ENCODE data around the gene TSPYL1. TPM values are rescaled to one million over a fixed set of nuclear protein-coding genes. Genes with fewer than 3 reads are reported as not detected.

Gene TSPYL1
- total RNA-seq, 1 donor from 2014 or later, result 64.0 TPM

DNA sequence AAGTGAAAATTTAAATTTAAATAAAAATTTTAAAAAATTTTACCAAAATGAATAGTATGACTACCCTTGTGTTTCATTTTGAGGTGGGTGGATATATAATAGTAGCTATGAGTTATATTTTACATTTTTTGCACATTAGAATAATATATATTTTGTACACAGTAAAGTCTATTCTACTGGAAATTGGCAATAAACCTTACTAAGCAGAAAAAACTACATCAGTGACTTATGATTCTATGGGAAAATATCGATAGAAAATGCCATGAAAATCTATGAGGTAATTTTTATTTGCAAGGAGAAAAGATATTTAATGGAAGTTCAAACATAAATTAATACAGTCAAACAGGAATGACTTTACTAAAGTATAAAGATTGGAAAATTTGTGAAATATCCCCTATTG is 23.0 kb downstream of the TSPYL1 start:
- DNase-seq, result no peak

DNA sequence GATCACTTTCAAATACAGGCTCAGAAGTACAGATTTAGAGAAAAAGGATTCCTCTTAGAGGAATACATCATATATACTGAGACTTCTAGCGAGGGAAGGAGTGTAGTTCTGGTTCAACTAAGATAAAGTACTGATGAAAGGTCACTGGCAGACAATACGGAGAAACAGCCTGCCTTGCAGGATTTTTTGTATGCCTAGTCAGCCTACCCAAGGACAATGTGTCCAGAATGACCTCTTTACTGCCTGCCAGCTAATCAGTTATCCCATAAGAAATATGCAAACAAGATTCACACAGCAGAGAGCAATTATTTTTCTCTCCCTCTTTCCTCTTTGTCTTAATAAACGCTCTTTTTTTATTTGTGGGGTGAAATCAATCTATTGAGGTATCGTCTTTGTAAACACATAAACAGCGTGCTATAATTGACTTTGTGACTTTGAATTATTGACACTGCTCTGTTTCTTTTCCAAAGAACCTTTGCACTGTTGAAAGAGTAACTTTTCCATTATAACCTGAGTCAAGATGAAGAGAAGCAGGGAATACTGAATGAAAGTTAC is 24.4 kb downstream of the TSPYL1 start:
- DNase-seq, result peak; percentile 26

DNA sequence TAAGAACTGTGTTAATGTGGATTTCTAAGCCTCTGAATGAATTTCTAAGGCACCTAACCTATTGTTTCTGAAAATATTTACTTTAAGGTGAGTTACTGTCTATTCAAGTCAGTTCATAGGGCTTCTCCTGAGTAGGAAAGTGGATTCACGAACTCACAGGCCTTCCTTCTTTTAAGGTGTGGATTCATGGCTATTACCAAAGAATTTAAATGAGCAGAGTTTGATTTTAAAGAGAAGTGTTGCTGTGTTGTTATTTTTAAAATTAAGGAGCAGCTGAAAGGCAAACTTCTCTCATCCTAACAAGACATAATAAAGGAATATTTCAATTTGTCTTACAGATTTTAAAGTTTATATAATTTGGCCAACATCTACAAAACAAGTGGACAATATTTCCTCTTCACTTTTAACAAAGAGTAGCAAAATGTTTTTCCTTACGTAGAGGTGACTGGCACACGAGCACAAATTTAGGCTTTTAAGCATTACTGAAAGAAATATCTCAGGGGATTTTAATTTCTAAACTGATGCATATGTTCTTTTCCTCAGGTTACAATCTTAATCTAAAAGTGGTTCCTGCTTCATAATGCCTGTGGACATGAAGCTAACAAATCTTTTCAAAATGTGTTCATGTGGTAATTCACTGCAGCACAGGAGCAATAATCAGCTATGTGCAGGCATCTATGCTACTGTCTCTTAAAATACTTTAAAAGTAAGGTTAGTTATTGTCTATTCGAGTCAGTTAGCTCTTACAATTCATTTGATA is 25.3 kb downstream of the TSPYL1 start:
- DNase-seq, result no peak

DNA sequence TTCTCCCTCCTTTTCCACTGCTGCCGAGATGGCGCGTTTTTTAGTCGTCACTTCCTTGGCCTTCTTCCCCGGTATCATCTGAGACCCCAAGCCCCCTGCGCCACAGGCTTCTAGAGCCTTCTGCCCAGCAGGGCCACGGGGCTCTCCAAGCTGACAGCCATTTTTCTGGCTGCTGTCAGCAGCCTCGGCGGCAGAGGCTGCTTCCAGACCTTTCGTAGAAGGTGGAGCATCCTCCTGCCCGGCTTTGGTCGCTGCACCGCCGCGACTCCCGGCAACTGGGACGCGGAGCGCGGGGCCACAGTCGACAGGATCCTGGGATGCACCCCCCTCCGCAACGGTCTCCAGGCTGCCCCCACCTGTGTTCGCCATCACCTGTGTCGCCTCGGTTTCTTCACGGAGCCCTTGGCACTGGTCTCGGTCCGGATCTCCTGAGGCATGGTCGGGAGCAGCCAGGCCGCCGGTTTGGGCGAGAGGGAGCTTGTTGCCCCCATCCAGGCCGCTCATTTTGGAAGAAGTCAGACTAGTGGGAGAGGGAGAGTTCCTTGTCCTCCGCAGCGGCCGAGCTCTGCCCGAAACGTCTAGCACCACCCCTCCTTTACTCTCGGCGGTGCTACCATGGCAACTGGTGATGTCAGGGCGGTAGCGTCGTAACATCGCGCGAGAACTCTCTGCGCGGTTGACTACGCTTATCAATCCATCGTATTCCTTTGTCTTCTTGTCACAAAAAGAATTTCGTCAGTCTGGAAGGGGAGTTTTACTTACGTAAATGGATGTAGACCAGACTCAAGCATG is 26.0 kb downstream of the TSPYL1 start, which contains the start of gene TSPYL4:
Gene TSPYL4, minus strand, starts transcription at position 571 of the 792 bp plus-strand sequence. Its CDS starts 67 bp downstream, at position 504.
- peak; percentile 99 for DNase-seq

DNA sequence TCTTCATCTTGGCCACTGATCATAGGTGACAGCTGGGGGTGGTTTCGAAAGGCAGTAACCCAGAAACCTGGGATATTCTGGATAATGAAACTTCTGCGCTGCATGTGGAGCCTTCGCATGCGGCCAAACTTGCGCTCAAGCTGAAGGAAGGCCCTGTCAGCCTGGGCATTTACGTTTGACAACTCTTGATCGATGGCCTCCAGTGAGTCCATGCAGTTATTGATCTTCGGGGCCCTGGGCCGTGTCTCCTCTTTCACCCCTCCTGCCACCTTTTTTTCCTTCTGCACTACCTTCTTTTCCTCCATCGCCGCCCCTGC is 26.6 kb downstream of the TSPYL1 start:
- DNase-seq, result no peak

DNA sequence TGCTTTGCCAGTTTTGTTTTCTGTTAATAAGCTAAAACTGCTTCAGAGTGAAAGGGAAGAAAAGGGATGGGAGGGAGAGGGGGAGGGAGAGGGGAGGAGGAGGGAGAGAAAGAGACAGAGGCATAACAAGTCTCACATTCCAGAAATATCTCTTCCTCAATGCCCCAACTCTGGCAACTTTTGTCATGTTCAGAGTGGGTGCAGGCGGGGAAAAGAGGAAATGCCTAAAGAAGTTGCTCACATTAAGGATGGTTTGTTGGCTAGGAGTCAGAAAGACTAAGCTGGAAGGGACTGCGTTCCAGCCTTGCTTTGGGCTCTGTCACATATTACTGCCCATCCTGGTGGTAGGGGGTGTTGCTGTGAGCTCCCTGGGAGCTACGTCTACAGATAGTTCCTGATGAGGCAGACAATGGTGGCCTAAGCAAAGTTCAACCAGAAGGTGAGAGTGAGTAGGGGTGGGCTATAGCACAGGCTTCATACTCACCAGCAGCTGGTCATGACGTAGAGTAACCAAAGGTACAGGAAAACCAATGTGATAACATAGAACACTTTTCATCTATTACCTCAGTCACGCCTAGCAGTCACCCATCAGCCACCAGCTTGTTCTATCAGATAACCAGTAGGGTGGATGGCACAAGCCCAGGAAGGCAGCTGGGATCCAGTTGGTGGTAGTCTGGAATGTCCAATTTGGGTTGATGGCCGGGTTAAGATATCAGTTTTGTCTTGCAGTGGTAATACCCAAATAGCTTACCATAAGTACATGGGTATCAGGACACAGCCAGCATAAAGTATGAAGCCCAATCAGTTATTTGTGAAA is 28.0 kb downstream of the TSPYL1 start:
- peak; percentile 77 for DNase-seq

DNA sequence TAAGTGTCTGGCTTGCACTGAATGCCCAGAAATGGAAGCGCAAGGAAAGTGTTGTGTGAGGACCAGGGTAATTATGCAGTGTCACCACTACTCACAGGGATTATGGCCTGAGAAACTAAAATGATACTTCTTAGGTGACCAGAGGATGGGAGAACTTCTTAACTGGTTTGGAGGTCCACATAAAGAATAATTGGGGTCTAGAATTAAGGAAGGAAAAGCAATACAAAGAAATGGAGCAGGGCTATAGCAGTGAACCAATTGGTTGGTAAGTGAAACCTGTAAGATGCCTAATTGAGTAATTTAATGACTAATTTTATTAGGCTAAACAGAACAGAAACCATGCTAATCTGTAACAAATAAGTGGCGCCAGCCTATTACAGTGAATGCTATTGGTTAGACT is 31.2 kb downstream of the TSPYL1 start:
- no peak for DNase-seq

DNA sequence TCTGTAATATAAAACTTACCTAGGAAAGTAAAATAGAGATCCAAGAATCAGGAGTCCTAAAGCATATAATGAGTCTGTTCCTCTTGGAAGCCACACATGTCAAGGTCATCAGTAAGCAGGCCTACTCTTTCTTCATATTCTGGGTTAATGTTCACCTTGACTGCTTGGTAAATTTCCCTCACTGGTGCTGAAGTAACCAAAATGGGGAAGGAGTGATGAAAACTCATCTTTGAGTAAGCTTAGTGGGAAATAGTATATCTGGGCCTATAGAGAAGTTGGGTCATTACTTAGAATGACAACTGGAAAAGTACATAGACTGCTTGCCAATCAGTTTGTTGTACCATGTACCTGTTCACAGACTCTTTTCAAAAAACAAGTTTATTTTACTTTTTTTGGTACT is 32.4 kb downstream of the TSPYL1 start:
- no peak for DNase-seq

DNA sequence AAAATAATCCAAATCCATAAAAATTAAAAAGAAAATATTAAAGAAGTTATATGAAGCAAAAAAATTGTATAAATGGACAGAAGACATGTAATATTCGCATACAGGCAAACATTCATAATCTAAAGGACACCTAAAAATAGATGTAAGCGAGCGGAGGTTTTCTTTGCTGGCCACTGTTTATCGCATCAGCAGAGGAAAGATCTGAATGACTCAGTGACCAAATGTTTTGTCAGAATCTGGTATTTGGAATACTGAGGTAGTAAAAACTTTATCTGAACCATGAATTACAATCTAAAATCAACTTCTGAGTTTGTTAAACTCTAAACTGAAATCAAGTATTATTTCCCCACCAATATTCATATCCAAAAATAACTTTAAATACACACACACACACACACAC is 33.6 kb downstream of the TSPYL1 start:
- DNase-seq, result peak; percentile 53

DNA sequence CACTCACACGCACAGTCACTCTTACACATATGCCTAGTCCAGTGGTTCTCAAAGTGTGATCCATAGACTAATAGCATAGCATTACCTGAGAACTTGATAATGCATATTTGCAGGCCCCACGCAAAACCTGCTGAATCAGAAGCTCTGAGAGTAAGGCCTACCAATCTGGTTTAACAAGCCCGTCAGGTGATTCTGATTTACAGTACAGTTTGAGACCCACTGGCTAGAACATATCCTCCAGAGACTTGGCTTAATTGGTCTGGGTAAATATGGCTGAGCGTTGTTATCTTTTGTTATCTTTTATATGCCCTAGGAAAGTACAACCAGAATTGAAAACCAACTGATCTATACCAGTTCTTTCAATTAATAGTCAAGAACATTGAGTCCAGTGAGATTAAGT is 35.4 kb downstream of the TSPYL1 start:
- no peak for DNase-seq

DNA sequence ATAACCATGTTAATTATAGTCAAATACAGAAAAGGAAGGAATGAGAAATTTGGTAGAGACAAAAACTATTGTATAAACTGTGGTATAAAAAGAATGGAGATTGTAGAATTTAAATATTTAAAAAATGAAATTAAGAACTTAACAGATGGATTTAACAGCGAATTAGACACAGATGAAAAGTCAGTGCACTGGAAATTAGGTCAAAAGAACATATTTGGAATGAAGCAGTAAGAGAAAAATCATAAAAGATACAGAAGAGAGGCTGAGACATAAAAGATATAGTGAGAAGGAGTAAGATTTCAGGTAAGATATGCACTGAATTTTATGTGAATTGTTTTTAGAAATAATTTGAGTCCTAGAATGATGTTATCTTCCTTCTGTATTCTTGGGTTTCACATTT is 39.9 kb downstream of the TSPYL1 start:
- DNase-seq, result no peak

DNA sequence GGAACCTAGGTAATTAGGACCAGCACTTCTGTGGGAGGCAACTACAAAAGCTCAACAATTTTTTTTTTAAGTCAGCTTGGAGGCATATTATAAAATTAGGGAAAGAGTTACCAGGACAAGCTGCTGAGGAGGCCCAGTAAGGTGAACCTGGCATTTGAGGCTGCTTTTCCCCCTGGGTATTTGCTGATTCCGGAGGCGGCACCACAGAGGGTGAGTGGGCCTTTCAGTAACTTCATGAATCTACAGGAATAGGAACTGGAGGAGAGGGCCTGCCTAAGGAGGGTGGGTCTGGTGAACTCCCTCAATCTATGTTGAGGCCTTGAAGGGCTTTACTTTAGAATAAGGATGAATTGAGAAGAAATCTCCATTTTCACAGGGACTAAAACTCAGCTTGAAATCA is 40.5 kb downstream of the TSPYL1 start:
- no peak for DNase-seq

DNA sequence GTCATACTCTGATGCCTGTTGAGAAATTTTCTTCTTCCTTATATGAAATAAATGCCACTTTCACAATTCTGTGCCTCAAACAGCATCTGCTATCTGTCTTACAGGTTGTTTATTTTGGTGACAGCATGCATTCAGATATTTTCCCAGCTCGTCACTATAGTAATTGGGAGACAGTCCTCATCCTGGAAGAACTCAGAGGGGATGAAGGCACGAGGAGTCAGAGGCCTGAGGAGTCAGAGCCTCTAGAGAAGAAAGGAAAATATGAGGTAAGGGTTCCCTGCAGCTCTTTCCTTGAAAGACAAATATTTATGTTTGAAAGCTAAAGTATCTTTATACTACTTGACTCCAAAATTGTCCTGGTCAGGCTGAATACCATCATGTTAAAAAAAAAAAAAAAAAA is 41.6 kb downstream of the TSPYL1 start:
- DNase-seq, result no peak

DNA sequence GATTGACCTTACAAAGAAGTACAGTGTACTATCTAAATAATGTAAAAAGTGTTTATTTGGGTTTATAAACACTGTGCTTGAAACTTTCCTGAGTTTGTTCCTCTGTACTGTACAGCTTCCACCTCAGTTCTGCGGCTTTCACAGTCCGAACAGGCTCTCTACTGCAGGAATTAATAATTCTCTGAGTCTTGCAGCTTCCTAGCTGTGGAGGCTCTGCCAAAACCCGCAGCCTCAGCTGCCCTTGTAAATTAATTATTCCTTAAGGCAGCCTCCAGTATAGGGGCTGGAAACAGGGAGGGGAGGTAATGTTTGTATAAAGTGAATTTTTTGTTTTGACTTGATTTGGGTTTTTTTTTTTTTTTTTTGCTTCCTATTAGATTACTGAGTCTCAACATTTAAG is 45.0 kb downstream of the TSPYL1 start:
- DNase-seq, result no peak

DNA sequence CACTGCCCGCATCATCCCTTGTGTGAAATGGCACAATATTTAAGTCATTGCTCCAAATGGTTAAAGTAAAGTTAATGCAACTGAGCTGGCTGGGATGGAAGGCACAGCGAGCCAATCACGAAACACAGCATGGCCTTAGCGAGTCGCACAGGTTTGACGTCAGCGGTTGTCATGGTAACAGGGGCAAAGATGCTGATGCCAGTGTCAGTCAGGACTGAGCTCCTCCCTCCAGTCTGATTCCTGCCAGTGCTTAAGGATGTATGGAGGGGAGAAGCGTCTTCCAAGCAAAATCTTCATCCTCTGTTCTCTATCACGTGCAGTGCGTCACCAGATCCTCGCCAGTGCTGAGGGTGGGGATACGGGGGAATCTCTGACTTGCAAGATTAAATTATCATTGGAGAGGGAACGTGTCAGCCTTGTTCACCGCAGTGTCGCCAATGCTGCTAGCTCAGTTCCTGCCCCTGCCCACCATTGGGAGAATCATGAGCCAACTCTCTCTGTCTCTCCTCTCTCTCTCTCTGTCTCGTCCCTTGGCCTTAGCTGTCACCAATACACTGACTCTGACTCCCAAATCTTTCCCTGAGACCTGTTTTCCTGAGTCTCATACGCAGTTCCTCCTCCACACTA is 50.3 kb downstream of the TSPYL1 start:
- peak; percentile 66 for DNase-seq

Other genes with a start within 250 kb of the TSPYL1 start
- 0.05 and 0.17 TPM in 2 replicates for gene FRK, start 219.0 kb downstream of the TSPYL1 start, total RNA-seq
- gene NT5DC1, start 179.1 kb downstream of the TSPYL1 start, total RNA-seq, result 3.7 and 10.1 TPM in 2 replicates
- not detected in 2 replicates for gene COL10A1, start 153.8 kb downstream of the TSPYL1 start, total RNA-seq
- 7.5 and 10.6 TPM in 2 replicates for gene TSPYL4, start 25.9 kb downstream of the TSPYL1 start, total RNA-seq
- 6.0 and 8.3 TPM in 2 replicates for gene DSE, start 91.0 kb upstream of the TSPYL1 start, total RNA-seq
- 0.33 and 0.85 TPM in 2 replicates for gene CALHM6, start 181.4 kb upstream of the TSPYL1 start, total RNA-seq
- gene CALHM5, start 231.7 kb upstream of the TSPYL1 start, total RNA-seq, result 2.5 and 3.4 TPM in 2 replicates

All from dermis blood vessel endothelial cell (primary cell).